ENCODE results near the gene PAK3. TPM values are rescaled to one million over a fixed set of nuclear protein-coding genes. Genes with fewer than 3 reads are reported as not detected.

PAK3 gene
- total and polyA plus RNA-seq, 9 of the 15 experiments (the other 6 are each of a cell fraction or from before 2014, with no cell fraction given): not detected

DNA sequence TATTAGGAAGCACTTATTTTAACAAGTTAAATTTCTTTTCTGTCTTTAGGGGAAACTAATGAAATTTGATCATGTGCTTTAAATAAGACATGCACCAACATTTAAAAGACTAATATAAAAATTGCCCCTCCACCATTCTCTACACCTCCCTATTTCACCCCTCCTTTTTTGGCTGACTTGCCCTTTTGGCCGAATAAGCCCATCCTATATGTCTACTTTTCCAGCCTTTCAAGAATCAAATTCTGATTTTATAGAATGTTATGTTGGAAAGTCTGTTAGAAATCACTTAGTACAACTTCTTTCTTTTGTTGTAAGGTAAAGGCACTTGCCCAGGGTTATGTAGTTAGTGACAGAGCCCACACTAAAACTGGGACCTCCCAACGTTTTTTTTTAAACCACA, 172.5 kb downstream of the PAK3 start:
- no TSS peak for BruUV-seq (replicated peaks)
- Histone ChIP-seq H3K79me2 (ENCODE audit: control insufficient read depth, insufficient read depth, low read length) (no peaks in the 10 kb centered on the region), H3K36me3 (ENCODE audit: control insufficient read depth, insufficient read depth, low read length) (no peaks in the 10 kb centered on the region), H2AFZ (ENCODE audit: low read depth, low read length) (no peak overlapping the region), H4K20me1 (replicated peaks; ENCODE audit: control insufficient read depth, insufficient read depth, low read length) (no peaks in the 10 kb centered on the region), H3K27me3 (ENCODE audit: control insufficient read depth in 2 of 2, insufficient read depth in 2 of 2, low read length in 2 of 2) (no peaks in the 10 kb centered on the region), H3K9ac (ENCODE audit: insufficient read depth in 1 of 2, low read depth in 2 of 2, low read length in 2 of 2) (no peak overlapping the region), H3K4me3 (no peak overlapping the region), H3K27ac (ENCODE audit: extremely low read depth, low read depth, low read length) (no peak overlapping the region), H3K4me1 (replicated peaks in 1 of 2; ENCODE audit: control insufficient read depth in 2 of 2, insufficient read depth in 2 of 2, low read length in 2 of 2) (no peaks in the 10 kb centered on the region), H3K9me3 (replicated peaks; ENCODE audit: control insufficient read depth, insufficient read depth, low read depth, low read length) (no peaks in the 10 kb centered on the region), H3K4me2 (ENCODE audit: insufficient read depth, low read length) (no peak overlapping the region), H3K9me1 (ENCODE audit: control insufficient read depth, insufficient read depth, low read length) (no peaks in the 10 kb centered on the region)
- DNase-seq (ENCODE audit: extremely low read depth in 1 of 4, low spot score in 3 of 4) (no peak), FAIRE-seq (no peak), ATAC-seq (no peak)
- intact Hi-C loops (cut with micrococcal nuclease) (no loop called here), in situ Hi-C loops (cut with MboI) (no loop called here)
- ChIA-PET CTCF (ENCODE audit: low intra/inter-chr PET ratio) (no interaction called here), POLR2A (no interaction called here)
- no peak for TF ChIP-seq EP300 (IDR thresholded peaks at IDR 0.05; ENCODE audit: low read length)
- TF ChIP-seq GABPB2 (CRISPR knock-in tag; conservative IDR thresholded peaks at IDR 0.05): no peak
- TF ChIP-seq OTX1 (CRISPR knock-in tag; IDR thresholded peaks at IDR 0.05): no peak
- no peak for TF ChIP-seq CLOCK (CRISPR knock-in tag; IDR thresholded peaks at IDR 0.05; ENCODE audit: borderline replicate concordance)
- no peak for TF ChIP-seq ZNF696 (CRISPR knock-in tag; conservative IDR thresholded peaks at IDR 0.05)
- no peak for TF ChIP-seq BCOR (IDR thresholded peaks at IDR 0.05)
- 0% methylated on average over 2 of the region's 2 CpGs for WGBS (ENCODE audit: insufficient coverage, low coverage, missing lambda C conversion rate)
